SK-N-SH (cell line): ENCODE data around the gene POU4F3.

Experiments used
- TAF1 ChIP-seq: IDR thresholded peaks from 2 replicates; pipeline ENCODE4 v1.6.1; 2012; ENCODE audit warnings: low read depth, mild to moderate bottlenecking, low read length, moderate library complexity, borderline replicate concordance
- TEAD4 ChIP-seq: IDR thresholded peaks from 2 replicates; pipeline ENCODE4 v1.4.0; 2012; ENCODE audit warnings: mild to moderate bottlenecking, borderline replicate concordance; ENCODE audit not compliant: insufficient read depth

GRCh38 chr5:146369691-146370090 lies 31.1 kb downstream of the POU4F3 start:
- TF ChIP-seq TEAD4 (no peak), TAF1 (no peak)
